GM18907 (cell line): ENCODE data around the gene DUSP19.
A peak's percentile ranks its signal among the peaks of the same experiment; 100 is the strongest.
"Not testable (repeated sequence)": the region's sequence is repeated elsewhere in the genome, so short reads cannot be mapped to it uniquely, and the experiment has no call there.

ENCODE experiments used
- ATAC-seq: cut with Tn5 transposase; IDR thresholded peaks from one replicate; pipeline ENCODE4 v1.9.1; 2021; ENCODE audit warnings: mild to moderate bottlenecking, moderate library complexity; ENCODE audit not compliant: unreplicated experiment

Gene DUSP19, protein sequence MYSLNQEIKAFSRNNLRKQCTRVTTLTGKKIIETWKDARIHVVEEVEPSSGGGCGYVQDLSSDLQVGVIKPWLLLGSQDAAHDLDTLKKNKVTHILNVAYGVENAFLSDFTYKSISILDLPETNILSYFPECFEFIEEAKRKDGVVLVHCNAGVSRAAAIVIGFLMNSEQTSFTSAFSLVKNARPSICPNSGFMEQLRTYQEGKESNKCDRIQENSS

DNA sequence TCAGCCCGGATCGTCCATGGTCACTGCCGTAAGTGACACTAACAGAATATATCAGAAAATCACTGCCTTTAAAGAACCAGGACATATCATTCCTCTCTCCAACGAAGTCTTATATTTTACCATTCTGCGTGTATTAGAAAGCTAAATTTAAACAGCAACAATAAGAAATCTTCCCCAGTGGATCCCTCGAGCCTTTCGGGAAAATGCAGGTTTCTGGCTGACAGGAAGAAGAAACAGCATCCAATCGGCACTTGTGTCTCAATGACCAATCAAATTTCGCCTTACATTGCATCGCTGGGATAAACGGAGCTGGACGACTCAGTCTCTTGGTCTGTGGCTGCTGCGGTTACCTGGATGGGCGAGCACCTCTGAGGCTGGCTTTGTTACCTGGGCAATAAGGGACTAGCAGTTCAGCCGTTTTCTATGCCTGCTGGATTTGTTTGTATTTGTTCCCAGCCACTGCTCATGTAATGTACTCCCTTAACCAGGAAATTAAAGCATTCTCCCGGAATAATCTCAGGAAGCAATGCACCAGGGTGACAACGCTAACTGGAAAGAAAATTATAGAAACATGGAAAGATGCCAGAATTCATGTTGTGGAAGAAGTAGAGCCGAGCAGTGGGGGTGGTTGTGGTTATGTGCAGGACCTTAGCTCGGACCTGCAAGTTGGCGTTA, at the start of gene DUSP19:
Gene DUSP19 (plus strand): TSS at position 284 of the 675 bp plus-strand sequence. CDS start 187 bp downstream, at position 471.
- ATAC-seq, result peak; percentile 97

DNA sequence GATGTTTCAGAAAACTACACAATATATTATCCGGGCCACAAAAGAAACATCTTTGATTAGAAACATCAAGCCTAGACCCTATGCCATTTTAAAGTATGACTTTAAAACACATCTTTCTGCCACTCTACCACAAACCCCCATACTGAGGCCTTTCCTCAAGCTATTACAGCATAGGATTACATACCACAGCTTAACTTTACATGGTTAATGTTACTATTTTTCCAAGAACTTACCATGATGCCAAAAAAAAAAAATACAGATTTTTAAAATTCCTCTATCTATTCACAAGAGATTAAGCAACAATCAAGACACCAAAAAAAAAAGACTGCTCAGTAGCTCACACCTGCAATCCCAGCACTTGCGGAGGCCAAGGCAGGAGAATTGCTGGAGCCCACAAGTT, 49.3 kb upstream of the DUSP19 start:
- ATAC-seq, result no peak

DNA sequence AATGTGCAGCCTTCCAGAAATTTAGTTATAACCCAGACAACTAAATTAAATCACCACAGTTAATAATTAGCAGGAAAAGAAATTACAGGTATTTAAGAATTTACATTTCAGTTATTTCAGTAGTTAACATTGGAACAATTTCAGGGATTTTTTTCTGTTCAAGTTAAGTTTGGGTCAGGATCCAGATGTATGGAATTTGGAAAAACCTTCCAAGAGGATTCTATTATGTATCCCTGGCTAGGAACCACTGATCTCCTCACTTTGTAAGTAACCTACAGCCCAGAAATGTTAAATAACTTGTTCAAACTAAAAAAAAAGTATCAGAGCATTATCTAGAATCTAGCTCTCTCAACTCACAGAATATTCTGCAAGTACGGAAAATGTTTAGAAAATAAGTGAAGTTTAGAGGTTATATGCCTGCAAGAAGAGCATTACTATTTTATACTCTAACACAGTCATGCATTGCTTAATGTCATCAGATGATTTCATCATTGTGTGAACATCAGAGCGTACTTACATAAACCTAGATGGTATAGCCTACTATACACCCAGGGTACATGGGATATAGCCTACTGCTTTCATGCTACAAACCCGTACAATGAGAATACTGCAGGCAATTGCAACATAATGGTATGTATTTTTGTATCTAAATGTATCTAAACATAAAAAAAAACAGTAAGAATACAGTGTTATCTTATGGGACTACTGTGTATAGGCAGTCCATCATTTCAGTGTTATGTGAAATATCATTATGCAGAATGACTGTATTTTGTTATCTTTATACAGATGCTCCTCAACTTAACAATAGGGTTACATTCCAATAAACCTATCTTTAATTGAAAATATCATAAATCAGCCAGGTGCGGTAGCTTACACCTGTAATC, 46.4 kb upstream of the DUSP19 start:
- no peak for ATAC-seq

DNA sequence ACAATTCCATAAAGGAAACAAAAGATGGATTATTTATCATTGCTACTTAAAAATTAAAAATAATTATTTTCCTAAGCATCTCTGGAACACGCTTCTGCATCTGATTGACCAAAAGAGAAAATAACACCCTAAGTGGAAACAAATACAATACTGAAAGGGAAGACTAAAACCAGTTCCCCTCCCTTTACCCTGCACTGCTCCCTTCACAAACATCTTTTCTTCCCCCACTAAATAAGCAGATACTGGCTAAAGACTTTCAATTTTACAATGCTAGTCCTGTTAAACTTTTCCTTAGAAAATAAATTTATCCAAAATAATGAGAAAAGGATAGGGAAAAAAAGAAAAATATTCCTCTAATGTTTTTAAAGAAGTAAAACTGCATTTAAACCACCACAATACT, 44.6 kb upstream of the DUSP19 start:
- ATAC-seq, result no peak

DNA sequence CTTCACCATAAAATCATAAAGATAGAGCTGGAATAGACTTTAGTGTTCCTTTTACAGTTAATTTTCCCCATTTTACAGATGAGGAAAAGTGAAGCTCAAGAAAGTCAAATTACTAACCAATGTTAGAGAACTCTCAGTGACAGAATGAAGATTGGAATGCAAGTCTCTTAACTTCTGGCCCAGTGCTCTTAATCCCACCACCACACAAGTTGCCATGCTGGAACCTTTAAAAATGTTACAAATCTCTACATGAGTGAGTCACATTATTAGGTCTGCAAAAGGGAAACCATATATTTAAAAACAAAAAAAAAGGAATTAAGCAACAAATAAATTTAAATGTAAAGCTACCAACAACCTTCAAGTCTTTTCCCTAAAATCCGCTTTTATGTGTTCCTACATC, 43.7 kb upstream of the DUSP19 start:
- no peak for ATAC-seq

DNA sequence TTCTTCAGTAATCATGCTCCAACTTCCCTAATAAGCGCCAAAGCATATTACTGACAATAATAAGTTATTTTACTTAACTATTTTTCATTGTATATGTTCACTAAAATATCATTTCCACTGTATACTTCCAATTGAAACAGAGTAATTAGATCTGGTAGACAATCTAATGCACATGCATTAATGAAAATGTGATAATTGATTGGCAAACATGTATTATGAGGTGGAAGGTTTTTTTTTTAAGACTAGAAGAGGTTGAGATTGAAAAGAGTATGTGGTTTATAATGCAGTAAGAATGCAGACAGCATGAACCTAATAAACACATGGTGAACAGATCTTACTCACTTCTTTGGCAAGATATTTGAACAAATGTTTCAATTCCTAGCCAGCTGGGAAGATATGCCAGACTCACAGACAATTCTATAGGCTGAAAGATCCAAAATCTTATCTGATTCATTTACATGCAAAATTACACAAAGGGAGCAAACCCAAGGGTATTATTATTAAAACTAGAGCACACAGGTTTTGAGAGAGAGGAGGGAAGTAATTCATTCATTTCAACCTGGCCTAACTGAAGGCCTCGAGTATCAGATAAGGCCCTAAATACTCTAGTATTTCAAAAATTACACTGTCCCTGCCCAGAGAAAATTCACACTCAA, 43.1 kb upstream of the DUSP19 start:
- no peak for ATAC-seq

DNA sequence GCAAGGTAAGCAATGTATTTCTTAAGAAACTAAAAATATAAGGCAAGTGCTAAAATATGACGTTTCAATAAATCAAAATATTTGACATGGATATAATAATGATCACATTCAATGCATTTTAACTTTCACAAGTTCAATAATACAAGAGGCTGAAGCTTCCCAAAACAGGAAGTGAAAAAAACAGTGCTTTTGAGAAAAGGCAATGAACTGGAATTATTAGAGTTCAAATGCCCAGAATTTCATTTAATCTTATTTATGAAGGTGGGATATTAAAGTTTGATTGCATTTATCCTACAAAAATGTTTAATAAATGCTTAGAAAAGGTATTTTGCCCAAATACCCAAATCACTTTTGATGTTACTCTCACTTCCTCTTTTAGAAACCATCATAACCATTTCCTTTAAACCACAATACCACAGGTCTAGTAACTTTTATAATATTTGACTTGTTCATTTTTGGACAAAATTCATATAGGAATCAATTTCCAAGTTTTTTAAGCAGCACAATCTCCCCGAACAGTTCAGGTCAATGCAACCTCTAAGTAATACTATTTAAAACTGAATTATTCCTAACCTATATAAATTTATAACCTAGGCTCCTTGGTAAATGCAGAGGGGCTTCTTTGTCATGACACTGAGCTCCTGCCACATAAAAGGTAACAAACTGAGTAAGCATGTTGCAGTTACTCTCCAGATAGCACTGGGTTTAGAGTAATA, 42.4 kb upstream of the DUSP19 start:
- peak; percentile 65 for ATAC-seq

DNA sequence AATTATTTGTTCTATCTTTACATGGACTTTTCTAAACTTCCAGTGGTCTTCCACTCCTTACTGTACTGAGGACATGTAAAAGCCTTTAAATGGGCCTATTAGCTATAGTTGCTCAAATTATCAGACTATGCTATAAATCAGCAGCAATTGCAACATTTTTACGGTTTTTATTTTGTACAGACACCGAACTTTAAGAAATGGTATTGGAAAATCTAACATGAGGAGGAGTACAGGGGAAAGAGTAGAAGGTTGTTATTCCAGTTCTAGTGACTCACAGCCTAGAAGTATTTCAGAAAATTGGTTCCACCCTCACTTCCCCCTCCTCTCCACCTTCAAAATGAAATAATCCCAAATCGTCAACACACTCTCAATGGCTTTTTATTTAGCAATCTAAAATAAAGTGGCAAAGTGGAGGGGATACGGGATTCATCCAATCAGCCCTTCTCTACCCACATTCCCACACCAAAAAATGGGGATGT, 41.4 kb upstream of the DUSP19 start:
- ATAC-seq, result no peak

DNA sequence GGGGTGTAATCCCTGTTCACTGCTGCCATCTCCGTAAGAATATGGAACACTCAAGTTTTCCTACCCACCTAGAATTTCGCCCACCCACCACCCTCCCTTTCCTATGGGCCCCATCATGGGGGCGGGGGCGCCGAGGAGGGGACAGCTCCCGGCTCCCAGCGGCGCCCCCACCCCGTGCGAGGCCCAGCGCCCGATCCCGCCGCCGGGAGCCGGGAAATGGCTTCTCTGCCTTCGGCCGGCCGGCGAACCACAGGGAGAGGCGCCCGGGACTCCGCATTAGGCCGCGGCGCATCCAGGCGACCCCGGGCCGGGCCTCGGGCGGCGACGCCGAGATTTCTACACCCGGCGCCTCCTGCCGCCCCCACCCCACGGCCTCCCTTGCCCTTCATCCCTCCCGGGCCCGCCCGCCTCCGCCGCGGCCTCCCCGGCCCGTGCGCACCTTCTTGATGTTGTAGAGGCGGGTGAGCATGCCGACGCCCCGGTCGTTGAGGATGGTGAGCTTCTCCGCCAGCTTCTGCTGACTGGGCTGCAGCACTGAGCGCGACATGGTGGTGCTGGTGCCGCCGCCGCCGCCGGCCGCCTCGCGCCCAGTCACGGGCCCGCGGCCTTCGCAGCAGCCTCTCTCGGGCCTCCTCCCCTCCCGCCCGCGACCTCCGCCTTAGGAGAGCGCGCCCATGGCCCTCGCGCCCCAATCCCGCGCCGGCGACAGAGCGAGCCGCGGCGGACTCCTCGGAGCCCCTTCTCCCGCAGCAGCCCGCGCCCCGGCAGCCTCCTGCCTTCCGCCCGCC, 40.8 kb upstream of the DUSP19 start:
- ATAC-seq, result peak; percentile 53

DNA sequence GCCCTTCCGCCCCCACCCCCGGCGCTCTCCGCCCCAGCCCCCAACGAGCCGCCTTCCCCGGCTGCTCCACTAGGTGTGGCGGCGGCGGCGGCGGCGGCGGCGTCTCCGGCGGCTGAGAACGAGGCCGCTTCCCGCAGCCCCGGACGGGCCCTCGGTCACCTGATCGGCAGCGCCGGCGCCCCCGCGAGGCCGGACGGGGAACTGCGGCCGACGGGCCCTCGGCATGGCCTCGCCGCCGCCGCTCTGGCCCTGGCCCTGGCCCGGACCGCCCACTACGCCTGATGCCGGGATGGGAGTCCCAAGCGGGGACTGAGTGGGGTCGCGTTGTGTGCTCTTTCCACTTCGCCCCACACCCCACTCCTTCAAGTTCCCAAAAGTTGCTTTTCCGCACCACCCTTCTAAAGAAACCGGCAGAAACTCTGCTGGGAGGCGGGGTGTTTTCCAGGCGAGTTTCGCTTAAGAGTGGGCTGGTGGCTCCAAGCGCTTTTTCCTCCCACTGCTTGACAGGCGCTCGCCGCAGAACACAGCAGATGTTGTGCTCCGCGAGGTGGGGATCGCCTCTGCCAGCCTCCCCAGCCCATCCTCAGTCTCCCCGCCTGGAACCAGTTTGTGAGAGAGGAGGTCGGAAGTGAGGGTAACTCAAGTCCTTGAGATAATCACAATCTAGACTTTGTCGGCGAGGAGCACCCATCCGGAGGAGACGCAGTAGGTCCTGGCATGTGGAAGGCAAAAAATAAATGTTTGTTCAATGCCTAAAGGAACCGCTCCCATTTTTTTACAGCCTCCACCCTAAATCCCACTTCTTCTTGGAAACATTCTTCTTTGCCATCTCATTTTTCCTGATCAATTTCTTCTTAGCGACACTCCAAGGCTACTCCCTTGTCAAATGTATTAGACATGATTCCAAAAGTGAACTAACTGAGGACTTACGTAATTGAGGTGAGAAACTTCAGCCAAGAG, 39.9 kb upstream of the DUSP19 start, which contains the start of gene NCKAP1:
Gene NCKAP1 (minus strand): TSS at position 117 of the 960 bp plus-strand sequence. CDS start 358 bp downstream, outside the sequence.
- ATAC-seq, result peak; percentile 84

DNA sequence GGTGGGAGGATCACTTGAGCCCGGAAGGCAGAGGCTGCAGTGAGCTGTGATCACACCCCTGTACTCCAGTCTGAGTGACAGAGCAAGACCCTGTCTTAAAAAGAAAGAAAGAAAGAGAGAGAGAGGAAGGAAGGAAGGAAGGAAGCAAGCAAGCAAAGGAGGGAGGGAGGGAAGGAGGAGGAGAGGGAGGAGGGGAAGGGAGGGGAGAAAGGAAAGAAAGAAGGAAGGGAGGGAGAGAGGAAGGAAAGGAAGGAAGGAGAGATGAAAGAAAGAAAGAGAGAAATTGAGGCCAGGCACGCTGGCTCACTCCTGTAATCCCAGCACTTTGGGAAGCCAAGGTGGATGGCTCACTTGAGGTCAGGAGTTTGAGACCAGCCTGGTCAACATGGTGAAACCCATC, 37.9 kb upstream of the DUSP19 start:
- no peak for ATAC-seq

DNA sequence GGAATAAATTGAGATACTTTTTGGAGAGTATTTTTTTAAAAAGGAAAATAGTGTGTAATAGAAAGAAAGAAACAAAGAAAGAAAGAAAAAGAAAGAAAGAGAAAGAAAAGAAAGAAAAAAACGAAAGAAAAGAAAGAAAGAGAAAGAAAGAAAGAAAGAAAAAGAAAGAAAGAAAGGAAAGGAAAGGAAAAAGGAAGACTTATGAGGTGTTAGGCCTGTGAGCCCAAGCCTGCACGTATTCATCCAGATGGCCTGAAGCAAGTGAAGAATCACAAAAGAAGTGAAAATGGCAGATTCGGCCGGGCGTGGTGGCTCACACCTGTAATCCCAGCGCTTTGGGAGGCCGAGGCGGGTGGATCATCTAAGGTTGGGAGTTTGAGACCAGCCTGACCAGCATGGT, 35.0 kb upstream of the DUSP19 start:
- ATAC-seq, result not testable (repeated sequence)

DNA sequence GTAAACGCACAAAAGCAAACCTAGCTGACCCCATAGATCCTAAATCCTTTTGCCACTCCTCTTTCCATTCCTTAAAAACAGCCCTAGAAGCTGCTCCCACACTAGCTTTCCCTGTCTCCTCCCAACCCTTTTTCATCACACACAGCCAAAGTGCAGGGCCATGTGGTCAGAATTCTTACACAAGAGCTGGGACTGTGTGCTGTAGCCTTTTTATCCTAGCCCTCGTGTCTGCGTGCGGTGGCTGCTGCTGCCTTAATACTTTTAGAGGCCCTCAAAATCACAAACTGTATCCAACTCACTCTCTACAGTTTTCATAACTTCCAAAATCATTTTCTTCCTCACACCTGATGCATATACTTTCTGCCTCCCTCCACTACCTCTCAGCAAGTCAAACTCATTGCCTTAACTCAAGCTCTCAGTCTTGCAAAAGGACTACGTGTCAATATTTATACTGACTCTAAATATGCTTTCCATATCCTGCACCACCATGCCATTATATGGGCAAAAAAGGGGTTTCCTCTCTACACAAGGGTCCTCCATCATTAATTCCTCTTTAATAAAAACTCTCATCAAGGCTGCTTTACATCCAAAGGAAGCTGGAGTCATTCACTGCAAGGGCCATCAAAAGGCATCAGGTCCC, 30.9 kb upstream of the DUSP19 start:
- not testable (repeated sequence) for ATAC-seq

DNA sequence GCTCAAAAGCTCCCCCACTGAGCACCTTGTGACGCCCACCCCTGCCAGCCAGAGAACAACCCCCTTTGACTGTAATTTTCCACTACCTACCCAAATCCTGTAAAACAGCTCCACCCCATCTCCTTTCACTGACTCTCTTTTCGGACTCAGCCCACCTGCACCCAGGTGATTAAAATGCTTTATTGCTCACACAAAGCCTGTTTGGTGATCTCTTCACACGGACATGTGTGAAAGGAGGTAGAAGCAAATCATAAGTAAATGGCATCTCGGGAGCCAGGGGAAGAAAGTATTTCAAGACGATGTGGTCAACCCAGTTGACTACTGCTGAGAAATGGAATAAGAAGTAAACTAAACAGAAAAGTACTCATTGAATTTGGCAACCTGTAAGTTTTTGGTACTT, 29.1 kb upstream of the DUSP19 start:
- ATAC-seq, result no peak

DNA sequence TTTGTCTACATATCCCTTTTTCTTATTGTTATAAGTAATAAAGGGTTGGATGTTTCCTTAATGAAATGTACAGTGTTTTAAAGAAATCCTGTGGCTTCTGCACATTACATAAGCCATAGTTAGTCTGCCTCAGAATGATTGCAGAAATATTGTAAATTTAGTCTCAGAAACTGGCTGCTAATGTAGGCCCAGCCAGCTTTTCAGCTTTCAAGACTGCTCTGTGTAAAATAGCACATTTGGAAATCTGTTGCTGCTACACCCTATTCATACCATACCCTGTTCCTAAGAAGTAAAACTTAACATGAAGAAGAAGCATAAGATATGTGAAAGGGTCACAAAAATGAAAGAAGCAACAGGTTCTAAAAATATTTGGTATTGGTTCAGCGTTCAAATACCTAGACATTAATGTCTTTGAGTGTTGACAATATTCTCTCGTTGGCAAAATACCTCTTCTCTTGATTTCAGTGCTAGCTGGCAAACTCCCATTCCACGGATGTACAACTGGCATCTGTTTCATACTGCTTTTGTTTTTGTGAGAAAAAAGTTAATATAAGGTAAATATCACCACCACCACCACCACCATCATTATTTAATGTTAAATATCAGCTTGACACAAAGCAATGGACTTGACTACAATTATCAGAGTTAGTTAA, 21.1 kb upstream of the DUSP19 start:
- peak; percentile 58 for ATAC-seq

DNA sequence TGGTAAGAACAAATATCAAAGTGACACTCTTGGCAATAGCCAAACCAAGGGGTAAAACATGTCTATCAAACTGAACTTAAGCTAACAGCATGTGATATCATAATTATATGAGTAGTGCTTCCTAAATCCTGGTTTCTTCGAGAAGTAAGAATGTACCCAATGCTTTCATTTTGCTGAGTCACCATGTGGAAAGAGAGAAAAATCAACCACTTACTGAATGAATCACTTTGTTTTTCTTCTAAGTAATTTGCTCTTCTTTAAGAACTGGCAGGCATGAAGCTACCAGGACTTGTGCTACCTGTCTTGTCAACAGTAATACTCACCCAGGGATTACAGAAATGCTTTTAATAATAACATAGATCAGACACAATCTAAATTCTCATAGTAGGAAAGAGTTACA, 19.0 kb upstream of the DUSP19 start:
- ATAC-seq, result no peak

DNA sequence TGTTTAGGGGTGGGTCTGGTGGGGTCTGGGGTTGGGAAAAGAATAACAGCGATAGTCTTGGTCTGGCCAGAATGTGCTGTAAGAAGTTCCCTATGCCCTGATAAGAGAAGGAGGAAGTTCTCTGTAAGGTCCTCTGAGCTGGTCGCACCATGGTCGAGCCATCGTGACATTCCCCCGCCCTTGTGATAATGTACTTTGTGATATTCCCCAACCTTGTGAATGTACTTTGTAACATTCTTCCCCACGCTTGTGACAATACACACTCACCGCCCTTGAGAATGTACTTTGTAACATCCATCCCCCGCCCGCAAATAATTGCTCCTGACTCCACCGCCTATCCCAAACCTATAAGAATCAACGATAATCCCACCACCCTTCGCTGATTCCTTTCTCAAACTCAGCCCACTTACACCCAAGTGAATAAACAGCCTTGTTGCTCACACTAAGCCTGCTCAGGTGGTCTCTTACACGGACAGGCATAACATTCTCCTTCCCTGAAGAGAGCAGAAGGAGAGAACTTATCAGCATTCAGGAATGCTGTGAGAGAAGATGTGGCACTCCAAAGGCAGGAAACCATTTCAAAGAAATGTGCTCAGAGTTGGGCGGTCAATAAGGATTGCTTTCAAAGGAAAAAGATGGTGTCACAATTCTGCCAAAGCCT, 17.8 kb upstream of the DUSP19 start:
- no peak for ATAC-seq
